ENCODE data around the gene COL1A1. TPM values are rescaled to one million over a fixed set of nuclear protein-coding genes. Genes with fewer than 3 reads are reported as not detected.
A peak's percentile ranks its signal among the peaks of the same experiment; 100 is the strongest.

The COL1A1 gene
- total and polyA plus RNA-seq, 8 donors = 9.0 to 875 (median 20.9) TPM

GRCh38 chr17:50188531-50188920, 12.9 kb downstream of the COL1A1 start:
- WGBS, 2 donors = 67 to 69% methylated on average over 13 of the region's 13 CpGs
- TF ChIP-seq CTCF (IDR thresholded peaks at IDR 0.05) = no peak
- H3K4me3 ChIP-seq = no peak overlapping the region
- H3K4me1 ChIP-seq = no peaks in the 10 kb centered on the region
- FAIRE-seq (no peak), DNase-seq (no peak), ATAC-seq (no peak)
- no peaks in the 10 kb centered on the region for H3K27me3 ChIP-seq
- intact Hi-C loops (cut with DNase I) = no loop called here
- no peaks in the 10 kb centered on the region for H3K36me3 ChIP-seq
- no peak overlapping the region for H3K27ac ChIP-seq
- H3K9me3 ChIP-seq = no peaks in the 10 kb centered on the region

GRCh38 chr17:50187751-50188530, 13.5 kb downstream of the COL1A1 start:
- Histone ChIP-seq H3K36me3 (no peaks in the 10 kb centered on the region), H3K27ac (no peak overlapping the region), H3K27me3 (no peaks in the 10 kb centered on the region), H3K4me1 (no peaks in the 10 kb centered on the region), H3K9me3 (no peaks in the 10 kb centered on the region), H3K4me3 (no peak overlapping the region)
- DNase-seq (no peak), ATAC-seq (no peak), FAIRE-seq (no peak)
- no peak for TF ChIP-seq CTCF (IDR thresholded peaks at IDR 0.05)
- 75 to 79% methylated on average over 14 to 17 of the region's 17 CpGs for WGBS, 2 donors
- intact Hi-C loops (cut with DNase I) = no loop called here

- no peak for TF ChIP-seq CTCF (IDR thresholded peaks at IDR 0.05)
- Histone ChIP-seq H3K4me1 (no peaks in the 10 kb centered on the region), H3K9me3 (no peaks in the 10 kb centered on the region), H3K4me3 (no peak overlapping the region), H3K36me3 (no peaks in the 10 kb centered on the region), H3K27me3 (no peaks in the 10 kb centered on the region), H3K27ac (no peak overlapping the region)
- intact Hi-C loops (cut with DNase I) = no loop called here
- ATAC-seq (no peak), FAIRE-seq (no peak), DNase-seq (no peak)
- WGBS, 2 donors = 69 to 77% methylated on average over 4 of the region's 4 CpGs
These were observed 14.1 kb downstream of the COL1A1 start for GRCh38 chr17:50187394-50187725.

GRCh38 chr17:50186661-50187393, 14.6 kb downstream of the COL1A1 start:
- no peak overlapping the region for H3K4me3 ChIP-seq
- DNase-seq (peak in 1 of 6 donors; percentile 35), ATAC-seq (no peak), FAIRE-seq (no peak)
- whole genome bisulfite sequencing, 2 donors = 81 to 90% methylated on average over 24 of the region's 24 CpGs
- intact Hi-C loops (cut with DNase I) = no loop called here
- TF ChIP-seq CTCF (IDR thresholded peaks at IDR 0.05) = no peak
- no peaks in the 10 kb centered on the region for H3K4me1 ChIP-seq
- H3K27me3 ChIP-seq = no peaks in the 10 kb centered on the region
- no peak overlapping the region for H3K27ac ChIP-seq
- no peaks in the 10 kb centered on the region for H3K36me3 ChIP-seq
- no peaks in the 10 kb centered on the region for H3K9me3 ChIP-seq

Measured in pancreas (tissue), 10 donors.